Measurements from ENCODE around the gene ZDHHC16.

DNA sequence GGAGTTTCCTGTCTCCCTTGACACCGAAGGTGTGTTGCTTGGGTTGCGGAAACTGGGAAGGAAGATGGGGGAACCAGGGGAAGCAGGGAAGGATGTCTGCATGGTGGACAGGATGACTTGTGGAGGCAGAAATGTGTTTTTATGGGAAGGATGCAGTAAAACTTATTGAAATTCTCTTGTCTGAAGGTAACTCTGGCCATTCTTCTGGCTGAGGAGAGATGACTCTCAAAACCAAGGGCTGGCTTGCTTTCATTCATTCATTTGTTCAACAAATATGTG is 54.3 kb downstream of the ZDHHC16 start:
- TF ChIP-seq, protein P1, sequence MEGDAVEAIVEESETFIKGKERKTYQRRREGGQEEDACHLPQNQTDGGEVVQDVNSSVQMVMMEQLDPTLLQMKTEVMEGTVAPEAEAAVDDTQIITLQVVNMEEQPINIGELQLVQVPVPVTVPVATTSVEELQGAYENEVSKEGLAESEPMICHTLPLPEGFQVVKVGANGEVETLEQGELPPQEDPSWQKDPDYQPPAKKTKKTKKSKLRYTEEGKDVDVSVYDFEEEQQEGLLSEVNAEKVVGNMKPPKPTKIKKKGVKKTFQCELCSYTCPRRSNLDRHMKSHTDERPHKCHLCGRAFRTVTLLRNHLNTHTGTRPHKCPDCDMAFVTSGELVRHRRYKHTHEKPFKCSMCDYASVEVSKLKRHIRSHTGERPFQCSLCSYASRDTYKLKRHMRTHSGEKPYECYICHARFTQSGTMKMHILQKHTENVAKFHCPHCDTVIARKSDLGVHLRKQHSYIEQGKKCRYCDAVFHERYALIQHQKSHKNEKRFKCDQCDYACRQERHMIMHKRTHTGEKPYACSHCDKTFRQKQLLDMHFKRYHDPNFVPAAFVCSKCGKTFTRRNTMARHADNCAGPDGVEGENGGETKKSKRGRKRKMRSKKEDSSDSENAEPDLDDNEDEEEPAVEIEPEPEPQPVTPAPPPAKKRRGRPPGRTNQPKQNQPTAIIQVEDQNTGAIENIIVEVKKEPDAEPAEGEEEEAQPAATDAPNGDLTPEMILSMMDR (IDR thresholded peaks at IDR 0.05), result no peak
- no peak for TF ChIP-seq POLR2A (IDR thresholded peaks at IDR 0.05)

All from esophagus squamous epithelium (tissue), 4 donors.